Activated T-cell treated with anti-CD3 and anti-CD28 coated beads for 48 hours (primary cell): ENCODE measurements around the gene SYNE4.
A peak's percentile ranks its signal among the peaks of the same experiment; 100 is the strongest.

Experiments
- DNase-seq: peaks from one replicate; pipeline ENCODE4 v3.0.0-alpha.2; 2020; ENCODE audit warnings: low read depth

Gene SYNE4

DNA sequence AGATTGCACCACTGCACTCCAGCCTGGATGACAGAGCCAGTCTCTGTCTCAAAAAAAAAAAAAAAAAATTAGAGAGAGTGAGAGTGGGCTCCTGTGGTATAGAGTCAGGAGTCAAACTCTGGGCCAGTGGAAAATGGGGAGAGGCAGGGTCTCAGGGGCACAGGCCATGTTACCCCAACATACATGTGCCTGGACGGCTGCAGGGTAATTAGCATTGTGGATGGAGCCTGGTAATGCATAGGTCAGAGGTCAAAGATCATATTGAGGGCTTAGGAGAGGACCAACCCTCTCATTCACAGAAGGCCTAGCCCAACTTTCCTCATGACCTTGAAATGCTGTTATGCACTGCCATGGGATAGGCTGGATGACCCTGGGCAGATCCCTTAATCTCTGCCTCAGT is 16.9 kb upstream of the SYNE4 start:
- no peak for DNase-seq

DNA sequence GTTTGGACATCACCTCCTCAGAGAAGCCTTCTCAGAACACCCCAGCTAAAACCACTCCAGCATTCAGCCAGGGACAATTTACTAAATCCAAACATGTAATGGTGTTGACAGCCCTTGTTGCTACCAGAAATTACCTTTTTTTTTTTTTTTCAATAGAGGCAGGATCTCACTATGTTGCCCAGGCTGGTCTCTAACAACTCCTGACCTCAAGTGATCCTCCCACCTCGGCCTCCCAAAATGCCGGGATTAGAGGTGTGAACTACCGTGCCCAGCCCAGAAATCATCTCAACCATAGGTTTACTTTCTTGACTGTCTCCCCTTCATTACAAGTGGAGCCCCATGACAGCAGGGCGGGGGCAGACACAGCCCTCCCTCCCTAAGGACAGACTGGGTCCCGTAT is 14.8 kb upstream of the SYNE4 start:
- no peak for DNase-seq

DNA sequence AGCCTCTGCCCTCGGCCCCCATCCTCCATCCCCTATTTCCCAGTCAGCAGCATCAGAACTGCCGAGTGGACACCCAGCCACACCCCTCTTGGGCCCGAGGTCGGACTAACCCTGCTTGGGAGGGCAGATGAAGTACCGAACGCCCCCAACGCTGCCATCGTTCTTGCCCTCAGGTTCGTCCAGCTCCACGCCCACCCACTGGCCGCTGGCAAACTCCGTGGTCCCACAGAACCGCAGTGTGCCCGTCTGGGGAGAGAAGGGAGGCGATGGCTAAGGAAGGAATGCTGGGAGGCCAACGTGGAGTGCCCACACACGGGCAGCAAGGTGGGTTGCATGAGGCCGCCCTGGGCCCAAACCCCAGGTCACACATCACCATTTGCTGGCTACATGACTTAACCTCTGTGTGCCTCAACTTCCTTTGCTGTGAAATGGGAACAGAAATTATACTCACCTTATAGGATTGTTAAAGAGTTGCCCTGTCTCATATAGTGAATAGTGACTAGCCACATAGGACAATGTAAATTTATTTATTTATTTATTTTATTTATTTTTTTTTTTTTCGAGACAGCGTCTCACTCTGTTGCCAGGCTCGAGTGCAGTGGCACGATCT is 10.6 kb upstream of the SYNE4 start:
- no peak for DNase-seq

DNA sequence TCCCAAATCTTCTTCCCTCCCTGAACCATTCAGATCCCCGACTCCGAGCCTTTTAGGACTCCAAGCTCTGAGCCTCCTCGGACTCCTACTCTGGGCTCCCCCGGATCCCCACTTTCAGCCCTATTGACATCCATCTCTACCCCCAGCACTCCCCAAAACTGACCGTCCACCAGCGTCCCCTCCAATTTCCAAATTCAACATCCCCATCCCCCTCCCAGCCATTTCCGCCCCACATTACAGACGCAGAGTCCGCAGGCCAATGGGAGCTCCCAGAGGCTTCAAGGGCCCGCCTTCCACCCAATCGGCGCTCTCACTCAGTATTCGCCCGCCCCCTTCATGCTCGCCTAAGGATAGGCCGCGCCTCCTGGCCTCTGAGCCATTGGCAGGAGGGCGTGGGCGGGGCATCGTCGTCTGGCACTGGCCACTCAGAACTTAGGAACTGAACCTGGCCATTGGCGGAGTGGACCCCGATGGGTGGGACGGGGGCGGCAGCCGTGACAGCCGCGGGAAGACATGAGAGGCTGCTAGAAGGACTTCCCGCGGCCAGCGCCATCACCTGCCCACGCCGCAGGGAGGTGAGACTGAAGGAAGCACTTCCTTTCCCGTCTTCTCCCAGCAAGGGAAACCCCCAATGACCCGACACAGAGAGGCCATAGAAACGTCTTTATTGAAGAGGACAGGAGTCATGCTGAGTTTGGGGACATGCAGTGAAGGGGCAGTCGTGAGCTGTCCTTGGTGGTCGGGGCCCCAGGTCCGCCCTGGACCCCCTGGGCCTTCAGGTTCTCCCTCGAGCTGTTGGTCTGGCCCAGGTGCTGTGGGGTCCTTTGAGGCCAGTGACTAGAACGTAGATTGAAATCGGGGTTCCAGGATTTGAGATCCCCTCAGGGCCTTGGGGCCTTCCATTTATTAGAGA is 5.7 kb upstream of the SYNE4 start, which contains the start of gene ALKBH6:
ALKBH6 (minus strand) TSS at position 202 of the 913 bp plus-strand sequence. CDS start 816 bp downstream, outside the sequence.
- DNase-seq, result peak; percentile 100

DNA sequence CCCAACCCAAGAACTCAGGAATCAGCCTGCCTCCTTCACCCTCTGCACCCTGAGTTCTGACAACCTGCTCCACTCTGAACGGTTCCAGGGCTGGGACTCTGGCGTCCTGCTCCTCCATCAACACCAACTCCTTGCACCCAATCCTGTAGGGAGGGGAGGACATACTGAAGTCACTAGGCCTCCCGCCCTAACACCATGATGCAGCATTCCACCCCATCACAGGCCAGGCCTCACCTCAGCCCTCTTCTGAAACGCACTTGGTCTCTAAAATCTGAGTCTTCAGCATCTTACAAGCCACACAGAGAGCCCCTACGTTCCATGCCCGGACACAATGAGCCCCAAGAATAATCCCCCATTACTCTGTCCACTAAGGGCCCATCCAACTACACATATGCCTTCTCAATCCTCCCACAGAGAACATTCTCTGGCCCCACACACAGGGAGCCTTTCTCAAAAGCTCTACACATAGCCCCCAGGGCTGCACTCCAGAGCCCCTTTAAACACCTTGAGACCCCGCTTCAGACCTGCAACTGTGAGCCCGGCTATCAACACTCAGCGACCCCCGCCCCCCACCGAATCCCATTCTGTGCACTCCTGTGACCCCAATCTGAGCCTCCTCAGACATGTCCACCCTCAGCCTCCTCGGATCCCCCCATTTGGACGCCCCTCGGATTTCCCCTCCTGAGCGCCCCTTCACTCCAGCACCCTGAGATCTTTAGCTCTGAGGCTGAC is 4.8 kb upstream of the SYNE4 start:
- DNase-seq, result no peak

DNA sequence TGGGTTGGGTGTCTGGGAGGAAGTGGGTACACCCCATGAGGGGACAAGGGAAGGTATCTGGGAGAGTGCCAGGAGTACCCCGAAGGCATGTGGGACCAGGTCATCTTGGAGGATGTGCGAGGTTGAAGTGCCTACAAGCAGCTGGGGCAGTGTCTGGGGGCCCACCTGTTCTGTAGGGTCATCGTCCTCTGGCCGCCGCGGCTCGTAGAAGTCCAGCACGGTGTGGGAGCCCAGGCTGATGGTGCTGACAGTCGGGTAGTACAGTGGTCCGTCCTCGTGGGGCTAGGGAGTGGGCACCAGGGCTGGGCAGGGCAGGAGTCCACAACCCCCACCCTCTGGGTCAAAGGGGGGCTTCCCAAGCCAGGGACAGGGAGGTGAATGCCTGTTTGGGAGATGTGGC is 1.8 kb upstream of the SYNE4 start:
- DNase-seq, result no peak

DNA sequence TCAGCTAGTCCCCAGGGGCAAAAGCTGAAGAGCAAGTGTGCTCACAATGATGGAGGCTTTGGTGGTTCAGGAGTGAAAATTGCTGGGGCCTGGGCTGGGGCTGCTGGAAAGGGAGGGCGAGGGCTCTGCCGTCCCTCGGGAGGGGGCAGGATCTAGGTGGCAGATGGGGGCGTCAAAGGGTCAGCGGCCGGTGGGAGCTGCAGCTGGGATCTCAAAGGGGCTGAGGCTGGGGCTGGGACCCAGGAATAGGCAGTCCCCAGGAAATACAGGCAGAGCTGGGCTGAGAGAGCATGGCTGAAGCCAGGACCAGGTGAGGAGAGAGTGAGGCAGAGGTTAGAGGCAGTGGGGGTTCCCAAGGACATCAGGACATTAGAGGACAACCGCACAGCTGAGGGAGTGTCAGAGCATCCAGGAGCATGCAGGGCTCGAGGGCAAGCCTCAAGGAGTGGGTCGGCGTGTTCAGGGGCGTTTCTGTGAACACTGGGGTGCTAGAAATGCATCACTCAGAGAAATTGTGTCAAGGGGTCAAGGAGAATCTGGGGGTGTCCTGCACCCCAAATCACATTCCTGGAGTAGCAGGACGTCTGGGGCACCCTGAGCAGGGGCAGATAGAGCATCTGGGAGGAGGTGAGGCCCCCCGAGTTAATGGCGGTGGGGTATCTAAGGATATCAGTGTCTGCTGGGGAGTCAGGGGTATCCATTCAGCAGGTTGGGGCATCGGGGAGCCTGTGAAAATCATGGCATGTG is 1.2 kb upstream of the SYNE4 start:
- no peak for DNase-seq

DNA sequence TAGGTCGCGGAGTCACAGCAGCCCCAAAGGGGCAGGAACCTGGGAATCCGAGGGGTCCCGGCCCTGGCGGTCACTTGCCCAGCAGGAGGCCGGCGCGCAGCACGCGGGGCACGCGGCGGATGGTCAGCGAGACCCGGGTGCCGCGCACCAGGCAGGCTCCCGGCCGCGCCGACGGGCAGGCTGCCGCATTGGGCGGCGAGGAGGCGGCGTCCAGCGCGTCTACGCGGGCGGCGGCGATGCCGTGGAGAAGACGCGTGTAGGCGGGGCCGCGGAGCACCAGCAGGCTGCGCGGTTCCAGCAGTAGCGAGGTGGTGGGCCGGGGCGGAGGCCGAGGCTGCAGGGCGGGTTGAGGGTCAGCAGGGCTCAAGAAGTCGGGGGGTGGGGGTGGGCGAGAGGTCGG is 607 bp upstream of the SYNE4 start:
- DNase-seq, result peak; percentile 59

DNA sequence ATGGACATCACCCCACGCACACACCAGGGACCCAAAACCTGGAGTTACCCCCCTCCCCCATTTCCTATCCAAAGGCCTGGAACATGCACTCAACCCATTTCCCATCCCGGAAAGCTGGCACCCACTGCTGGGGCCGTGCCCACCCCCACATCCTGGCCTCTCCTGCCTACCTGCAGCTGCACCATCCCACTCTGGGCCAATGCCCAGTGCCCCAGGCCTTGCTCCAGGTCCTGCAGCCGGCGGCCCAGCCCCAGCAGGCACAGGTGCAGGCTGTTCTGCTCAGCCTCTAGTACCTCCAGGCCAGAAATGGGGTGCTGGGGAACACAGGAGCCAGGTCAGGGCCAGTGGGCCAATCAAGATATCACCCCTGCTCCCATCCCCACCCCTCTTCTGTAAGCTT is 1.7 kb downstream of the SYNE4 start:
- DNase-seq, result no peak

DNA sequence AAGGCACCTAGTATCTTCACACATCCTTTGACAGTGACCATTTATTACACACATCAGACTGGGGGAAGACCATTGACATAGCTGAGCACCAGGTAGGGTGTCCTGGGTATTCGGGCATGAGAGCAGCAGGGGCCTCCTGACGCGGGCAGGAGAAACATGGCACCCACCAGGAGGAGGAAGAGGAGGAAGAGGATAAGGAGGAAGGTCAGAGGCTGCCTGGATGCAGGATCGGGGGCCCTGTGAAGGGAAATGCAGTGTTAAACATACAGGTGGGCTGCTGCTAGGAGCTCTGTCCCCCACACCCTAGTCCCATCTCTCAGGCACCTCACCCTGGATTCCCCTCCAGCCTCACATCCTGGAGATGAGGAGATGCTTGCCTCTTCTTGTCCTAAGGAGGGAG is 5.3 kb downstream of the SYNE4 start:
- DNase-seq, result no peak

DNA sequence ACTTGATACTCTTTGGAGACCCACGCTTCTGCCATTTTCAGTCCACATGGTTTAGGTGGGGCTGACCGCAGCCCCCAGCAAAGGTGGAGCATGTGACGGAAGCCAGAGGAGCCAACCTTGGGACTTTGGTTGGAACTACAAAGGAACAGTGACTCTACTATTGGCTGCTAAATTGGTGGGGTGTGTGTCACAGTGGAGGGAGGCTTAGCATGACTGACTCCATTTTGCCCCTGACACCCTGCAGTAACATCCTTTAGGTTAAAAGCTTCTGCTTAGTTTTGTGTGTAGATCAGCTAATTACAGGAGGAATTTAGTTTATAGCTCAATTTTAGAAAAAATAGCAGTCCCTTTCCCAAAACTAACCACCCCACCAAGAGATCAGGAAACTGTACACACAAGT is 7.0 kb downstream of the SYNE4 start:
- no peak for DNase-seq

DNA sequence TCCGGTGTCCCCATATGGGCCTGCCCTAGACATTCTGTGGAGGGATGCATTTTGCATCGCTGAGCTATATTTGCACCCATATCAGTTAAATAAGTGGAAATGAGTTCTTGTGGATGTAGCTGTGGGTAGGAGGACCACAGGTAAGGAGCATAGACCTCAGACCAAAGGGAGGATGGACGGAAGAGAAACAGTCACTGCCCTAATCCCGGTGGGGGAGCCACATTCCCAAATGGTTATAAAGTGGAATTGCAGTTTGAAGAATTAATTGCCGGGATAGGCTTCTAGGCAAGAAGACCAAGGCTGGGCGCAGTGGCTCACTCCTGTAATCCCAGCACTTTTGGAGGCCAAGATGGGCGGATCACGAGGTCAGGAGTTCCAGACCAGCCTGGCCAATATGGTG is 11.8 kb downstream of the SYNE4 start:
- no peak for DNase-seq

DNA sequence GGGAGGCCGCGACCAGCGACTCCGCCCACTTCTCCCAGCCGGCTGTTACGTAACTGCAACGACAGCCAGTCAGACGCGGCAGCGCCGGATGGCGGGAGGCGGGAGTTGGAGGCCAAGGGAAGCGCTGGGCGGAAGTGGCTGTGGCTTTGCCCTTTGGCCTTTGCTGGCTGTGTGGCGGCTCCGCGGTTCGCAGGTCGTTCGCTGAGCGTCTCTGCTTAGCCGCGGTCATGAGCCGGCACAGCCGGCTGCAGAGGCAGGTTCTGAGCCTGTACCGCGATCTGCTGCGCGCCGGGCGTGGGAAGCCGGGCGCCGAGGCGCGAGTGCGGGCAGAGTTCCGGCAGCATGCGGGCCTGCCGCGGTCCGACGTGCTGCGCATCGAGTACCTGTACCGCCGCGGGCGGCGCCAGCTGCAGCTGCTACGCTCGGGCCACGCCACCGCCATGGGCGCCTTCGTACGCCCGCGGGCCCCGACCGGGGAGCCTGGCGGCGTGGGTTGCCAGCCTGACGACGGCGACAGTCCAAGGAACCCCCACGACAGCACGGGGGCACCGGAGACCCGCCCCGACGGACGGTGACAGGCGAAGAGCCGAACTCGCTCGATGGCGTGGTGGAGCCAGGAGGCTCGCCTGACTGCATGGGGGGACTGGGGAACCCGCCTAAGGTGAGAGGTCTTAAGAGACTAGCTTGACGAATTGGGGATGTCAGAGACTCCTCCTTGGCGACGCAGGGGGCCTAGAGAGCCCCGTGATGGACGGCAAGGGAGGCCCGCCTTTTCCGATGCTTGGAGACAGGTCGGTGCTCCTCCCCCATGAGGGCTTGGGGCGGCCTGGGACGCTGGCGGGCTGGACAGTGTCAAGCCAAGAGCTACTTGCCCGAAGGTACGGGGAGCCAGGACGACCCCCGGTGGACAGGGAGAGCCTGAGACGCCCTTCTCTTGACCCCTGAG is 13.3 kb downstream of the SYNE4 start, which contains the start of gene SDHAF1:
SDHAF1 (plus strand) TSS at position 141 of the 946 bp plus-strand sequence; CDS start at position 228, 87 bp downstream.
- DNase-seq, result peak; percentile 94

DNA sequence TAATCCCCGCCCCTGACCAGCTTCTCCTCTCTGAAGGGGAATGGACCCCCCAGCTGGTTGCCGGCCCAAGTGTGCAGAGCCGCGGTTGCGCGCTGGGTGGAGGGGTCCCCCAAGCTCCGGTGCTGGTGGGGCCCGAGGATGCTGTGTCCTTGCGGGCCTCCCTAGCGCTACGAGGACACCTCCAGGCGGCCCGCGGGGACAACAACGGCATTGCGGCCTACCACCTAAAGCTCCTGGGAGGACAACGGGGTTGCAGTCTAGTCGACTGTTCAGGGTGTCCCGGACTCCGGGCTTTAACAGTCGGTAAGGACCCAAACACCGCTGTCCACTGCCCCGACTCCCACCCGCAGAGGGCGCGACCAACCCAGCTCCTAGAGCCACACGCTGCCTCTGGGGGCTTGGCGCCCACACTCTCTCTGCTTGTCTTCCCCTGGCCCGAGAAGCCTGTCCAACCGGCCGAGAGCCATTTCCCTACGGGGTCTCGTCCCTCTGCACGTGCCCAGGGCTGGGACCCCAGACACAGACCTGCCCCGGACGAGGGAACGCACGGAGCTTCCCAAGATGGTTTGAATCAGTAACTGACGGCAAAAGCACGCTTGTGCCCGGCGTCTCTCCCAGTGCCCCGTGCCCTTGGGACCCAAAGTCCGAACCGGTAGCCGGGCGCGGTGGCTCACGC is 14.6 kb downstream of the SYNE4 start:
- DNase-seq, result no peak

DNA sequence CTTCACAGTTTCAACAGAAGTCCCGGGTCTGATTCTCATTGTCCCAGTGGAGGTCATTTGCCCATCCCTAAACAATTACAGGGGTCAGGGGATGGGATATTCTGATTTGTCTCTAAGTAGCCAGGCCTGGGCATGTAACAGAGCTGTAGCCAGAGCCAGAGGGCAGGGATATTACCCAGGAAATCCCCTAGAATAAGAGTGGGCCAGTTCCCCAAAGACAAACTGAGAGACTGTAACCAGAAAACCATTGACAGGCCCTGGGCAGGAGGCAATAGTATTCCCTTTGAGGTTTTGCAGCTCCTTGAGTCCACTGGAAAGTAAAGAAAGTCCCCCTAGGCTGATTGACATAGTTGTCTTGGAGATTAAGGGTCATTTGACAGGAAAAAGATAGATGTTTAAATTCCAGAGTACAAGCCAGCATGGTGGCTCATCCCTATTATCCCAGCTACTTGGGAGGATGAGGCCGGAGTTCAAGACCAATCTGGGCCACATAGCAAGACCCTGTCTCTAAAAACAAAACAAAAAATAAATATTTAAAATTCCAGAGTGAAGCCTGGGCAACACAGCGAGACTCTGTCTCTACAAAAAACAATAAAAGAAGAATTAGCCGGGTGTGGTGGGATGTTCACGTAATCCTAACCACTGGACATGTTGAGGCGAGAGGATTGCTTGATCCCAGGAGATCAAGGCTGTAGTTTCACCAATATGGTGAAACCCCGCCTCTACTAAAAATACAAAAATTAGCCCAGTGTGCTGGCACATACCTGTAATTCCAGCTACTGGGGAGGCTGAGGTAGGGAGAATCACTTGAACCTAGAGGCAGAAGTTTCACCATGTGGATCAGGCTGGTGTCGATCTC is 15.5 kb downstream of the SYNE4 start:
- no peak for DNase-seq

DNA sequence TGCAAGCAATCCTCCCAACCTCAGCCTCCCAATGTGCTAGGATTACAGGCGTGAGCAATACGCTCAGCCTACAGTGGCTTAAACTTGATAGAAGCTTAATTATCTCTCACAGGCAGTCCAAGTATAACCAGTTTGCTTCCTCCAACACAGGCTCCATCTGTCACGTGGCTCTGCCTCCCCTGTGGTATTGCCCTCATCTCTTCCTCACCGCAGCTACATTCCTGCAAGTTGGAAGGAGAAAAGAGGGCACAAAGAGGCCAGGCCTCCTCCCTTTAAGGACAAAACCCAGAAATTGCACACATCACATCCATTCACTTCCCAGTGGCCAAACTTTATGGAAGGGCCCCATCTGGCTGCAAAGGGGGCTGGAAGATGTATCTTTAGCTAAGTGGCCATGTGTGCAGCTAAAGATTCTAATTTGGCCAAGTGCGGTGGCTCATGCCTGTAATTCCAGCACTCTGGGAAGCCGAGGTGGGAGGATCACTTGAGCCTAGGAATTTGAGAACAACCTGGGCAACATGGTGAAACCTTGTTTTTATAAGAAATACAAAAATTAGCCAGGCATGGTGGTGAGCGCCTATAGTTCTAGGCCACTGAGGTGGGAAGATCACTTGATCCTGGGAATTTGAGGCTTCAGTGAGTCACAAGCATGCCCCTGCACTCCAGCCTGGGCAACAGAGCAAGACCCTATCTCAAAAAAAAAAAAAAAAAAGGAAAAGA is 16.7 kb downstream of the SYNE4 start:
- no peak for DNase-seq

DNA sequence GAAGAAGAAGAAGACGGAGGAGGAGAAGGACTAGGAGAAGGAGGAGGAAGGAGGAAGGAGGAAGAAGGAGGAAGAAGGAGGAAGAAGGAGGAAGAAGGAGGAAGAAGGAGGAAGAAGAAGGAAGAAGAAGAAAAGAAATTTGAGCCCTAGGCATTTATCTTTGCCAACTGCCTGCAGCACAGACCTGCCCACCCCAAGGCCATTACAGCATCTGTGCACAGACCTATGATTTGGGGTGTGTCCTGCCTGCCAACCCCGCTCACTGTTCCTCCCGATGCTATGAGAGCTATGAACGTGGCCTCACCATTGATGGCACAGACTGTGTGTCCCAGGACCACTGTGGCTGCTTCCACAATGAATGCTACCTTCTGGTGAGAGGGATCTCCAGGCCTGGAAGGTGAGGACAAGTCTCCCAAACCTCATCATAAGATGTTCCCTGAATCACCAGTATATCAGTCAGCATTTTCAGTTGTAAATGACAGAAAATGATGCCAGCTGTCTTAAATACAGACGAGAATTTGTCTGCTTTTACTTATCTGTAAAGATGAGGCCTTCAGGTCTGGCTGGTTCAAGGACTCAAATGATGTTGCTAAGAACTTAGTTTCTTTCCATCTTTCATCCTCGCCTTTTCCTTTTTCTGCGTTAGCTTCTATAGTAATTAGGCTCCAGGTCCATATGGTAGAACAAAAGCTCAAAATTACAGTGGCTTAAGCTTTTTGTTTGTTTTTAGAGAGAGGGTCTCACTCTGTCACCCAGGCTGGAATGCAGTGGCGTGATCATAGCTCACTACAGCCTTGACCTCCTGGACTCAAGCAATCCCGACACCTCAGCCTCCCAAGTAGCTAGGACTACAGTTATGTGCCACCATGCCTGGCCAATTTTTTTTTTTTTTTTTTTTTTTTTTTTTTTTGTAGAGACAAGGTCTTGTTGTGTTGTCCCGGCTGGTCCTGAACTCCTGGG is 17.6 kb downstream of the SYNE4 start:
- no peak for DNase-seq
